SKM-1 (cell line): ENCODE measurements around the gene MAD1L1.
"Not testable (repeated sequence)": the region's sequence is repeated elsewhere in the genome, so short reads cannot be mapped to it uniquely, and the experiment has no call there.

Source experiments
- DNase-seq: peaks from one replicate; lab custom pipeline; 2025; ENCODE audit not compliant: unreplicated experiment; lab: John Stamatoyannopoulos, UW

MAD1L1 gene

DNA sequence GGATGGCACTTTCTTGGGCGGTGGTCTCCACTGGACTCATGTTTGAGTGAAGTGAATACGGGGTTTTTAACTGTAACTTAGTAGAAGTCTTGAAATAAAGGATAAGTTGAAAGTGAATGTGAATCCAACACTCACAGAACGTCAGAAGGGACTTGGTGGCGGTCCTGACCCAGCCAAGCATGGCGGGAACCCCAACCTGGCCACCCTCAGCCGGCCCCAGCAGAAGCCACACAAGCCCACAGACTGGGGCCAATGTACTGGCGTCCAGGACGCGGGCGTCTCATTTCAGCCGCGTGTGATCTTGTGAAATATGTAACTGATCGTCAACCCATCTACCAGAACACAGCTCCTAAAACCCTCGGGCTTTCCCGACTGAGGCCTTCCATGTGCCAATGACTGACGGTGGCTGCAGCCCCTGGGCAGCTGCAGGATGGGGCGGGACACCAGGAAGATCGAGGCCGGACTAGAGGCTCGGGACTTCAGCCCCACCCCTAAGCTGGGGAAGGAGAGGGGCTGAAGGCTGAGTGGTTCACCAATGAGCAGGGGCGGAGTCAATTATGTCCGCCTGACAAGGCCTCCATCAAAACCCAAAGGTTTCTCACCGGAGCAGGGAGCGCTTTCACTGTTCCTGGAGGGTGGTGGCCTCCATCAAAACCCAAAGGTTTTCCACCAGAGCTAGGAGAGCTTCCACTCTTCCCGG lies 161.5 kb downstream of the MAD1L1 start:
- no peak for DNase-seq

GRCh38 chr7:2070151-2070763 lies 162.5 kb downstream of the MAD1L1 start:
- DNase-seq: no peak

DNA sequence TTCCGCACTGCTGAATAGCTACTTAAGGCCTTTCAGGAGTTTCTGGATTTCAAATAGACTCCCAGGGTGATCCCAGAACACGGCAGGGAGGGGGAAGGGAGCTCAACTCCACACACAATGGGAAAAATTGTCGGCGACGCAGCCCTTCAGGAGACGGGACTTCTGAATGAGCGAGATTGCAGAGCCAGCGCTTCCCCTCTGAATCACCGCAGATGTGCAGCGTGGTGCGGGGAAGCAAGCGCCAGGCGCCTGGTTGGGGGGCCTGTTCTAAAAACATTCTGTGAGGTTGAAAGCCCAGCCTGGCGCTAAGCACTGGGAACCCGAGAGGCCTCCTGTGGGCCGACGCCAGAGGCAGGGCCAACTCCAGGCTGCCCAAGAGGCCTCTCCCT lies 163.3 kb downstream of the MAD1L1 start:
- no peak for DNase-seq

DNA sequence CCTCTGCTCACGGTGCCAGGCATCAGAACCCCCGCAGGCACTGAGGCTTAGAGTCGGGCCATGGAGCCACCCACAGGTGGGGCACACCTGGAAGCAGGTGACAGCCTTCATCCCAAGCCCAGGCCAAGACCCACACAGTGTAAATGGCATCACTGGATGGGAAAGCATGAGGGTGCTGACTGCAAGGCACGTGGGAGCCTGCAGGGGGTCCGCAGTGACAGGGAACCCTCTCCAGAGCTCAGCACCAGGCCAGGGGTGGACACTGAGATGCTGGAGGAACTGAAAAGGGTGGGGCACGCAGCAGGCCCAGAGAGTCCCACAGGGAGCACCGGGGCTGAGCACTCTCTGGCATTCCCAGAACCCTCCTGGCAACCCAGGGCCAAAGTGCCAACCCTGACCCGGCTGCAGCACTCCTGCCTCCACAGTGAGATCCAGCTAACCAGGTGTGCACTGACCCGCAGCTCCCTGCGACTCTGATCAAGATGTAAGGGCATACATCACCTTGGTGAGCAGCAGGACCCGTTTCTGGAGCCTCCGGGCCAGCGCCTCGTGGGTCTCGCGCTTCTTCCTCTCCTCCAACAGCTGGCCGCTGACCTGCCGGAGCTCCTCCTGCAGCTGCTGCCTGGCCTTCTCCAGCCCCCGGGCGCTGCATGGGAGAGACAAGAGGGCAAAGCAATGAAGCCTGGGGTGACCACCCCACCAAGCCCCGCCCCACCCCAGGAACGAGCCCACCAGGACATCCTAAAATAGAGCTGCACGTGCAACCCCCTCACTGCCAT lies 163.9 kb downstream of the MAD1L1 start:
- DNase-seq: no peak

DNA sequence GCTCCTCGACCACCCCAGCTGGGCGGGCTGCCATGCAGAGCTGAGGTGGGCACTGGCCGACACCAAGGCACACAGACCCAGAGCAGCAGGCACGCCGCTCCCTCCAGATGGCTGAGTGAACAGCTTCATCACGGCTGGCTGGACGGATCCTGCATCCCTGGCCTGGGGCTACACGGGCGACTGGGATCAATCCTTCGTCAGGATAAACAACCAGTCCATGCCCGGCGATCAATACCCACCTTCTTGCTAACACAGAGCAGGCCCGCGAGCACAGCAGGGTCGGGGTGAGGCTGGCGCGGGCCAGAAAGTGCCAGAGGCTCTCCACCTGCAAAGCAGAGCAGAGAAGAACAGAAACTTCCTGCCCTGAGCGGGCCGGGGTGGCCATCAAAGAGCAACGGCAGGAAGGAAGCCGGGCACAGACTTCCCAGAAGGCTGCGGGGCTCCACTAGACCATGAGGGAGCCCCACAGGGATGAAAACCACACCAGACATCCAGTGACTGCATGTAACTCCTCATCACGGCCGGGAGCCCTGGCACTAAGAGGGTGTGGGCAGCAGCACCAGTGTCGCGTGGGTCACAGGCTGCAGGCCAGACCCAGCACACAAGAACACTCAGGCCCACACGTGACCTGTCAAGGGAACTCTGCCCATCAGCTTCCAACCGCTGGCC lies 166.4 kb downstream of the MAD1L1 start:
- no peak for DNase-seq

DNA sequence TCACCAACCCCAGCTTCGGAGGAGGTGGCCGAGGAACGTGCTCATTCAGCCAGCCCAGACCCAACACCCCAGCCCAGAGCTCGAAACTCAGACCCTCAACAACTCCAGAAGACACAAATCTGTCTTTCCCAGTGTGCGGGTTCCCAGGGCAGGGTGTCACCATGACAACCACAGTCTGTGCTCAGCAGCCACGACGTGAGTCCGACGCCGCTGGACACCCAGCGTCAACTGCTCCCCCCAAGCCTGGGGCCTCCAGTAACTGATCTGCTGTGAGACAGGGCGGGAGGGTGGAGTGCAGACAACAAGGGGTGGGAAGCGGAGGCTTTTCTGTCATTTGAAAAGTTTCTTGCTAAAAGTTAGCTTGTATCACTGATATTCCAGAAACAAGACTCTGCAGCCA lies 167.2 kb downstream of the MAD1L1 start:
- no peak for DNase-seq

- no peak for DNase-seq
These were observed 169.0 kb downstream of the MAD1L1 start for GRCh38 chr7:2063563-2064260.

DNA sequence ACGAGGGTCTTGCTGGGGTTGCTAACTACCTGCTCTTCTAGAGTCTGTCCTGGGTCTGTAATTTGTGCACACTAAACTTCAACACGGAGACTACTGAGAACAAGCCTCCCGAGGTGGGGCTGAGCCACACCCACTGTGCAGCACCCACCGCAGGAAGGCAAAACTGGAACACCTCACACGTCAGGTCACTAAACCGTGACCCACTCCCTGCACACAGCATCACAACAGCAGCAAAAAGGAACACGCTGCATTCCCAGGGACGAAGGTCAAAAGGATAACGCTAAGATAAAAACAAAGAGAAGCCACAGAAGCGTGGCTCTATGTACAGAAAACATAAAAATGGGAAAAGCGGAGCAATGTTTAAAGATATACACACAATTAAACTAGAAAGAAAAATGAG lies 170.1 kb downstream of the MAD1L1 start:
- DNase-seq: no peak

GRCh38 chr7:2060701-2061100 lies 172.0 kb downstream of the MAD1L1 start:
- DNase-seq: no peak

DNA sequence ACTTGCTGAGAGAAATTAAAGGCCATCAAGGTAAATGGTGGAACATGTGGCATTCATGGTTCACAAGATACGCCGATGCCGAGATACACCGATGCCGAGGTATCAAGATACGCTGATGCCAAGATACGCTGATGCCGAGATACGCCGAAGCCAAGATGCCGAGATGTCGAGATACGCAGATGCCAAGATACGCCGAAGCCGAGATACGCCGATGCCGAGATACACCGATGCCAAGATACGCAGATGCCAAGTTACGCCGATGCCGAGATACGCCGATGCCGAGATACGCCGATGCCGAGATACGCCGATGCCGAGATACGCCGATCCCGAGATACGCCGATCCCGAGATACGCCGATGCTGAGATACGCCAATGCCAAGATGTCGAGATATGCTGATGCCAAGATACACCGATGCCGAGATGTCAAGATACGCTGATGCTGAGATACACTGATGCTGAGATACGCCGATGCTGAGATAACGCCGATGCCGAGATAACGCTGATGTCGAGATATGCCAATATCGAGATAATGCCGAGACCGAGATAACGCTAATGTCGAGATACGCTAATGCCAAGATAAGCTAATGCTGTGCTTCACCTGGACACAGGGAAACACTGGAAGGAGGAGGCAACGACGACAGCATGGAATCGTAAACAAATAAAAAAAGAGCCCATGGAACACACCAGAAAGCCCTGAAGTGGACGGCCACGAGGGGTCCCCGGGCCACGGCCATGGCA lies 172.6 kb downstream of the MAD1L1 start:
- DNase-seq: no peak

GRCh38 chr7:2058246-2058645 lies 174.5 kb downstream of the MAD1L1 start:
- DNase-seq: not testable (repeated sequence)

GRCh38 chr7:2055956-2056355 lies 176.8 kb downstream of the MAD1L1 start:
- DNase-seq: no peak

DNA sequence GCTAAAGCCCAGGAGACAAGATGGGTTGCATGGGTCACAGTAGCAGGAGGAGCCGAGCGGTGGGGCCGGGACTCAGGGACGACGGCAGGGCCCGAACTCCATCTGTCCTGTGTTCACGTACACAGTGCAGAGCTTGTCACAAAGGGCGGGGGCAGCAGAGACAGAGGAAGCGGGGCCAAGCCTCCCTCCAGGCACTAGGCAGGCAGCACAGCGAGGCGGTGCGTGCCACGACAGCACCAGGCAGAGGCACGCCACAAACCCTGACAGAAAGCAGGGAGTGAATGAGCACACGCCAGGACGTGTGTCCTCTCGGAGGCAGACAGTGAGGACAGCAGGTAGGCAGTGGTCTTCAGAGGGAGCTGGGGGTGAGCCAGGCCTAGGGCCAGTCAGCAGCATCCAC lies 177.8 kb downstream of the MAD1L1 start:
- DNase-seq: no peak

DNA sequence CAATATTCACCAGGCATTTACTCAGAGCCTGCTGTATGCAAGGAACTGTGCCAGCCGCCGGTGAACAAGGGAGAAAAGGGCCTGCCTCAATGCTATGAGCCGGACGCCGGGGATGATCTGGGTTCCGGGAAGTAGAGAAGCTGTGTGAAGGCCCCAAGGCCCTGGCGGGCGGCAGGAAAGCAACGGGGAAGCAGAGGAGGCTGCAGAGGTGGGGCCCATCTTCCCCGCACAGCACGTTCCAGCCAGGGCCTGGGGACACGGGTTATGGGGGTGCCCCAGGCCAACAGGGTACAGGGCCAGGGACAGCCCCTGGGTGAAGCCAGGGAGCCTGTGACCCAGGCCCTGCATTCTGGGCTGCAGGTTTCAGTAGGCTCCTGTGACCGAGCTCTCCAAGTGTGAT lies 179.3 kb downstream of the MAD1L1 start:
- no peak for DNase-seq

- no peak for DNase-seq
These were observed 180.1 kb downstream of the MAD1L1 start for GRCh38 chr7:2052657-2053048.

GRCh38 chr7:2051707-2052656 lies 180.8 kb downstream of the MAD1L1 start:
- DNase-seq: no peak

GRCh38 chr7:2050511-2050866 lies 182.3 kb downstream of the MAD1L1 start:
- DNase-seq: no peak

DNA sequence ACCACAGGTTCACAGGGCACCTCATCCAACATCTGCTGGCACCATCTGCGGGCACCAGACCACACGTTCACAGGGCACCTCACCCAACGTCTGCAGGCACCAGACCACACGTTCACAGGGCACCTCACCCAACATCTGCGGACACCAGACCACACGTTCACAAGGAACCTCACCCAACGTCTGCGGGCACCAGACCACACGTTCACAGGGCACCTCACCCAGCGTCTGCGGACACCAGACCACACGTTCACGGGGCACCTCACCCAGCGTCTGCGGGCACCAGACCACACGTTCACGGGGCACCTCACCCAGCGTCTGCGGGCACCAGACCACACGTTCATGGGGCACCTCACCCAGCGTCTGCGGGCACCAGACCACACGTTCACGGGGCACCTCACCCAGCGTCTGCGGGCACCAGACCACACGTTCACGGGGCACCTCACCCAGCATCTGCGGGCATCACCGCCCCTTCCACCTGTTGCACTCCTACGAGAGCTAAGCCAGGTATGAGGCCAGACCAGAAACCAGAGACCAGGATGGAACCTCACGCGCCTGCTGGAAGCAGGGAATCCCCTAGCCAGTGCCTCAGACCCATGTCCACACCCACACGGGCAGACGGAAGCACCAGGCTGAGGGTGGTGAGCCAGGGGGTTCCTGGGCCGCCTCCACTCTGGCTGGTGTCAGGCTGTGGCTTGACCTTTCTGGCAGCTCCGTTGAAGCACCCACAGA lies 182.8 kb downstream of the MAD1L1 start:
- DNase-seq: no peak
